ENCODE results near the gene C2orf69.

- TF ChIP-seq POLR2A (IDR thresholded peaks at IDR 0.05; ENCODE audit: low read depth, low read length) (no peak), POLR2AphosphoS5 (IDR thresholded peaks at IDR 0.05; ENCODE audit: low read depth, low read length) (no peak)
Observed at GRCh38 chr2:199911877-199912161, 726 bp downstream of the C2orf69 start.
